GM23338 (cell line): ENCODE results near the gene DHRS7B. TPM values are rescaled to one million over a fixed set of nuclear protein-coding genes. Genes with fewer than 3 reads are reported as not detected.

Source experiments
- ATAC-seq: fragments of 200-7000 bp; cut with Tn5 transposase; 3 replicates; pipeline ENCODE4 v1.9.1; 2020
- DNase-seq: peaks from one replicate; pipeline ENCODE4 v3.0.0-alpha.2; 2015; ENCODE audit warnings: low spot score
- H2AFZ ChIP-seq: fragments of 200-600 bp; sonication (generic); 2 replicates; pipeline ENCODE4 v1.8.0; 2016; ENCODE audit warnings: antibody characterized with exemption, mild to moderate bottlenecking, moderate library complexity
- H3F3A ChIP-seq: fragments of 200-600 bp; sonication (generic); replicated peaks from 2 replicates; pipeline ENCODE4 v1.8.0; 2017; ENCODE audit warnings: antibody characterized with exemption, mixed run types, low read depth
- H3K27ac ChIP-seq: fragments of 200-600 bp; sonication (generic); 2 replicates; pipeline ENCODE4 v1.6.1; 2016; ENCODE audit warnings: low read depth
- H3K27me3 ChIP-seq: fragments of 200-600 bp; sonication (generic); 2 replicates; pipeline ENCODE4 v1.8.0; 2016; ENCODE audit warnings: mild to moderate bottlenecking, mixed run types, moderate library complexity; ENCODE audit not compliant: insufficient read depth
- H3K36me3 ChIP-seq: fragments of 200-600 bp; sonication (generic); 2 replicates; pipeline ENCODE4 v1.8.0; 2016; ENCODE audit warnings: mild to moderate bottlenecking; ENCODE audit not compliant: insufficient read depth
- H3K4me1 ChIP-seq: fragments of 200-600 bp; sonication (generic); 2 replicates; pipeline ENCODE4 v1.8.0; 2016; ENCODE audit warnings: mild to moderate bottlenecking, moderate library complexity; ENCODE audit not compliant: insufficient read depth
- H3K4me2 ChIP-seq: fragments of 200-600 bp; sonication (generic); 2 replicates; pipeline ENCODE4 v1.7.1; 2017; ENCODE audit warnings: mixed run types
- H3K4me3 ChIP-seq: fragments of 200-600 bp; sonication (generic); 2 replicates; pipeline ENCODE4 v1.6.1; 2016; ENCODE audit warnings: mixed run types
- H3K79me2 ChIP-seq: fragments of 200-600 bp; sonication (generic); replicated peaks from 2 replicates; pipeline ENCODE4 v1.8.0; 2017; ENCODE audit warnings: mild to moderate bottlenecking; ENCODE audit not compliant: insufficient read depth
- H3K9me2 ChIP-seq: fragments of 200-600 bp; sonication (generic); 2 replicates; pipeline ENCODE4 v1.8.0; 2017; ENCODE audit not compliant: insufficient read depth
- H4K20me1 ChIP-seq: fragments of 200-600 bp; sonication (generic); replicated peaks from 2 replicates; pipeline ENCODE4 v1.8.0; 2017; ENCODE audit warnings: mild to moderate bottlenecking; ENCODE audit not compliant: insufficient read depth
- H3K27ac Mint-ChIP-seq: 2 replicates; pipeline ENCODE4 v1.8.0; 2020; ENCODE audit warnings: inconsistent platforms, mild to moderate bottlenecking, moderate library complexity, mixed read lengths
- H3K27me3 Mint-ChIP-seq: 3 replicates; pipeline ENCODE4 v1.8.0; 2022; ENCODE audit warnings: low read depth, mild to moderate bottlenecking, moderate library complexity, mixed read lengths, inconsistent platforms; ENCODE audit not compliant: insufficient read depth, poor library complexity
- H3K36me3 Mint-ChIP-seq: 3 replicates; pipeline ENCODE4 v1.8.0; 2021; ENCODE audit warnings: low read depth, mild to moderate bottlenecking, inconsistent platforms, moderate library complexity, mixed read lengths
- H3K4me1 Mint-ChIP-seq: 3 replicates; pipeline ENCODE4 v1.8.0; 2020; ENCODE audit warnings: mild to moderate bottlenecking, inconsistent platforms, mixed read lengths
- H3K4me3 Mint-ChIP-seq: 3 replicates; pipeline ENCODE4 v1.8.0; 2021; ENCODE audit warnings: moderate library complexity, mild to moderate bottlenecking, inconsistent platforms, mixed read lengths
- H3K9me3 Mint-ChIP-seq: 3 replicates; pipeline ENCODE4 v1.8.0; 2020; ENCODE audit warnings: moderate library complexity, mild to moderate bottlenecking, inconsistent platforms, mixed read lengths
- CREB1 ChIP-seq: fragments of 250-450 bp; sonication (Bioruptor Pico); IDR thresholded peaks from 2 replicates; pipeline ENCODE4 v1.5.0; 2020; ENCODE audit warnings: low read depth, mild to moderate bottlenecking, moderate library complexity
- CTCF ChIP-seq, 2 experiments: fragments of 200-600 bp in 1 of 2; sonication (generic) in 1 of 2; conservative IDR thresholded peaks; 2 replicates each; pipeline versions ENCODE4 v1.5.1 to v1.6.1; 2016 to 2017; ENCODE audit warnings: antibody characterized with exemption in 2 of 2, low read depth in 2 of 2, mild to moderate bottlenecking in 2 of 2, moderate library complexity in 1 of 2
- ETS1 ChIP-seq: IDR thresholded peaks from 2 replicates; pipeline ENCODE4 v1.6.1; 2016; ENCODE audit warnings: antibody characterized with exemption
- EZH2 ChIP-seq: fragments of 200-600 bp; sonication (generic); IDR thresholded peaks from one replicate; pipeline ENCODE4 v1.8.0; 2017; ENCODE audit warnings: antibody characterized with exemption, mild to moderate bottlenecking, low read depth; ENCODE audit not compliant: unreplicated experiment
- EZH2phosphoT487 ChIP-seq: fragments of 200-600 bp; sonication (generic); IDR thresholded peaks from one replicate; pipeline ENCODE4 v1.8.1; 2018; ENCODE audit warnings: antibody characterized with exemption; ENCODE audit not compliant: unreplicated experiment
- JUNB ChIP-seq: IDR thresholded peaks from one replicate; pipeline ENCODE4 v1.6.1; 2016; ENCODE audit warnings: antibody characterized with exemption; ENCODE audit not compliant: unreplicated experiment
- POLR2AphosphoS5 ChIP-seq: IDR thresholded peaks from 2 replicates; pipeline ENCODE4 v1.6.1; 2016; ENCODE audit warnings: antibody characterized with exemption, low read depth
- STAT1 ChIP-seq: IDR thresholded peaks from one replicate; pipeline ENCODE4 v1.6.1; 2016; ENCODE audit warnings: antibody characterized with exemption; ENCODE audit not compliant: unreplicated experiment
- ZNF114 ChIP-seq: fragments of 250-450 bp; sonication (Bioruptor Pico); IDR thresholded peaks from 2 replicates; pipeline ENCODE4 v1.5.0; 2020; ENCODE audit warnings: mild to moderate bottlenecking, moderate library complexity
- ZNF331 ChIP-seq: fragments of 250-450 bp; sonication (Bioruptor Pico); IDR thresholded peaks from 2 replicates; pipeline ENCODE4 v1.5.0; 2020; ENCODE audit warnings: low read depth, mild to moderate bottlenecking, moderate library complexity
- polyA plus RNA-seq: library from polyadenylated mRNA; unstranded; fragments of >200 nt; fragmentation: Nextera tagmentation; extraction: Ambion mirVana; gene quantifications from 2 replicates; pipeline ENCODE4 v1.2.1, GENCODE V29; 2016
- total RNA-seq: library from RNA; depleted of rRNA; stranded (reverse); fragments of >200 nt; shearing (Covaris generic); gene quantifications from 2 replicates; pipeline ENCODE4 v1.2.3, GENCODE V29; 2014

The DHRS7B gene
- total and polyA plus RNA-seq, 2 experiments from 2014 or later: 26.6 to 27.9 TPM

GRCh38 chr17:21162394-21162775 is 35.6 kb downstream of the DHRS7B start (continued):
- no peak for TF ChIP-seq CTCF (conservative IDR thresholded peaks at IDR 0.05; ENCODE audit: low read depth in 2 of 2)
- no peak for TF ChIP-seq ZNF331
- no peak for TF ChIP-seq ZNF114 (CRISPR knock-in tag)
- no peak for TF ChIP-seq ETS1
- no peak for TF ChIP-seq STAT1
- TF ChIP-seq EZH2: no peak
- TF ChIP-seq EZH2phosphoT487: no peak
- TF ChIP-seq POLR2AphosphoS5: no peak
- no peak for TF ChIP-seq CREB1 (CRISPR knock-in tag)

- ATAC-seq: no peak
- Mint-ChIP-seq H3K4me3 (no peak overlapping the region), H3K9me3 (no peaks in the 10 kb centered on the region), H3K27me3 (peaks cover 7% of the 10 kb centered on the region), H3K4me1 (no peaks in the 10 kb centered on the region), H3K27ac (no peak overlapping the region), H3K36me3 (no peaks in the 10 kb centered on the region)
- Histone ChIP-seq H3K27ac (no peak overlapping the region), H3K79me2 (no peaks in the 10 kb centered on the region), H3K4me3 (no peak overlapping the region), H3K4me2 (no peak overlapping the region), H3K9me2 (no peaks in the 10 kb centered on the region), H3K4me1 (no peaks in the 10 kb centered on the region), H3F3A (no peaks in the 10 kb centered on the region), H3K27me3 (no peaks in the 10 kb centered on the region), H4K20me1 (peaks cover 6% of the 10 kb centered on the region; the same call in 1 of the 2 replicates), H3K36me3 (no peaks in the 10 kb centered on the region), H2AFZ (no peak overlapping the region)
- peak in 1 of 2 experiments; percentile 36; a peak in 2 of 4 replicates for TF ChIP-seq CTCF (conservative IDR thresholded peaks at IDR 0.05; ENCODE audit: low read depth in 2 of 2)
- TF ChIP-seq EZH2: no peak
- no peak for DNase-seq
Measured at GRCh38 chr17:21163101-21163500, 36.3 kb downstream of the DHRS7B start.

GRCh38 chr17:21164216-21164615 is 37.5 kb downstream of the DHRS7B start:
- H3K4me3 Mint-ChIP-seq: no peak overlapping the region
- no peaks in the 10 kb centered on the region for H3K27me3 ChIP-seq
- no peaks in the 10 kb centered on the region for H3K9me3 Mint-ChIP-seq
- H3K4me3 ChIP-seq: no peak overlapping the region
- DNase-seq: no peak
- H3K27ac ChIP-seq: no peak overlapping the region
- H3K27ac Mint-ChIP-seq: no peak overlapping the region
- H4K20me1 ChIP-seq: peaks cover 6% of the 10 kb centered on the region; the same call in 1 of the 2 replicates
- no peak for ATAC-seq
- no peaks in the 10 kb centered on the region for H3K4me1 ChIP-seq
- no peaks in the 10 kb centered on the region for H3K9me2 ChIP-seq
- no peaks in the 10 kb centered on the region for H3K36me3 ChIP-seq
- no peaks in the 10 kb centered on the region for H3K4me1 Mint-ChIP-seq
- H2AFZ ChIP-seq: no peak overlapping the region
- H3K36me3 Mint-ChIP-seq: no peaks in the 10 kb centered on the region
- H3F3A ChIP-seq: no peaks in the 10 kb centered on the region
- H3K79me2 ChIP-seq: no peaks in the 10 kb centered on the region
- H3K4me2 ChIP-seq: no peak overlapping the region
- peaks cover 7% of the 10 kb centered on the region for H3K27me3 Mint-ChIP-seq
- TF ChIP-seq JUNB: no peak
